Natural killer cell (primary cell): Measurements from ENCODE around the gene RGMA. TPM values are rescaled to one million over a fixed set of nuclear protein-coding genes. Genes with fewer than 3 reads are reported as not detected.
A peak's percentile ranks its signal among the peaks of the same experiment; 100 is the strongest.

Source experiments
- ATAC-seq, 3 donors: fragments of 150-1000 bp in 2 of 3; fragments of 200-7000 bp in 1 of 3; cut with Tn5 transposase; 1 replicate in 1 of 3; 2 replicates in 2 of 3; pipeline ENCODE4 v1.10.0; 2021; ENCODE audit warnings: mild to moderate bottlenecking in 2 of 3, moderate library complexity in 2 of 3
- DNase-seq, 2 donors: peaks; one replicate each; pipeline versions ENCODE4 v3.0.0 to v3.0.0-alpha.2; 2013 to 2021; ENCODE audit warnings: mixed read lengths in 1 of 2
- H3K27ac ChIP-seq: one replicate; pipeline ENCODE4 v1.5.1; 2013; ENCODE audit warnings: mild to moderate bottlenecking, low read length
- H3K27me3 ChIP-seq: one replicate; pipeline ENCODE4 v1.6.1; 2013; ENCODE audit warnings: low read length; ENCODE audit not compliant: control insufficient read depth, insufficient read depth
- H3K36me3 ChIP-seq: one replicate; pipeline ENCODE4 v1.6.1; 2013; ENCODE audit warnings: low read length; ENCODE audit not compliant: control insufficient read depth, insufficient read depth
- H3K4me1 ChIP-seq: one replicate; pipeline ENCODE4 v1.6.1; 2013; ENCODE audit warnings: low read length; ENCODE audit not compliant: control insufficient read depth, insufficient read depth
- H3K4me3 ChIP-seq: one replicate; pipeline ENCODE4 v1.5.1; 2013; ENCODE audit warnings: low read length
- H3K9me3 ChIP-seq: one replicate; pipeline ENCODE4 v1.6.1; 2013; ENCODE audit warnings: low read length; ENCODE audit not compliant: control insufficient read depth, insufficient read depth
- H3K27ac Mint-ChIP-seq, 2 donors: one replicate each; pipeline ENCODE4 v1.8.0; 2022; ENCODE audit warnings: mild to moderate bottlenecking in 2 of 2, mixed read lengths in 2 of 2, moderate library complexity in 1 of 2
- H3K27me3 Mint-ChIP-seq, 2 donors: one replicate each; pipeline ENCODE4 v1.8.0; 2022; ENCODE audit warnings: low read depth in 2 of 2, mixed read lengths in 2 of 2
- H3K36me3 Mint-ChIP-seq: one replicate; pipeline ENCODE4 v1.8.0; 2022; ENCODE audit warnings: mixed read lengths
- H3K4me1 Mint-ChIP-seq, 2 donors: one replicate each; pipeline ENCODE4 v1.8.0; 2022; ENCODE audit warnings: mixed read lengths in 2 of 2
- H3K4me3 Mint-ChIP-seq: one replicate; pipeline ENCODE4 v1.8.0; 2022; ENCODE audit warnings: mild to moderate bottlenecking, moderate library complexity, mixed read lengths
- H3K9me3 Mint-ChIP-seq, 2 donors: one replicate each; pipeline ENCODE4 v1.8.0; 2022; ENCODE audit warnings: mixed read lengths in 2 of 2
- CTCF ChIP-seq: fragments of 200-600 bp; IDR thresholded peaks from one replicate; pipeline ENCODE4 v1.8.0; 2022; ENCODE audit warnings: antibody characterized with exemption
- WGBS: methylation state at CpG from one replicate; pipeline ENCODE4 v1.1.7; 2013; ENCODE audit warnings: missing lambda C conversion rate; ENCODE audit not compliant: insufficient coverage; 5-methylcytosine and 5-hydroxymethylcytosine counted together
- intact Hi-C: fragments of 100-400 bp; cut with micrococcal nuclease; formaldehyde crosslinking; loops from one replicate; pipeline ENCODE4 v1.14.2; 2022
- total RNA-seq, 4 donors: library from RNA; stranded (reverse); fragments of 120-200 nt in 1 of 4; gene quantifications; one replicate each; pipeline versions ENCODE4 v1.2.3 to v1.2.4, GENCODE V29; 2013 to 2022

The RGMA gene
- total RNA-seq, 3 donors from 2014 or later (not counting 1 experiment from before 2014, with no cell fraction given): not detected

- H3K27me3 Mint-ChIP-seq: peaks cover 57 to 78% of the 10 kb centered on the region in 2 donors
- peaks cover 16% of the 10 kb centered on the region for H3K4me1 ChIP-seq
- ATAC-seq (no peak), DNase-seq (no peak)
- intact Hi-C loops: no loop called here
- no peak for TF ChIP-seq CTCF
- no peak overlapping the region for H3K27ac ChIP-seq
- no peaks in the 10 kb centered on the region for H3K9me3 ChIP-seq
- H3K27ac Mint-ChIP-seq: no peak overlapping the region
- H3K4me3 Mint-ChIP-seq: no peak overlapping the region
- H3K36me3 Mint-ChIP-seq: no peaks in the 10 kb centered on the region
- peaks cover 13 to 14% of the 10 kb centered on the region in 2 donors for H3K4me1 Mint-ChIP-seq
- H3K27me3 ChIP-seq: peaks cover 31% of the 10 kb centered on the region
- no peak overlapping the region for H3K4me3 ChIP-seq
- no peaks in the 10 kb centered on the region for H3K9me3 Mint-ChIP-seq
- WGBS: 94% methylated on average over 5 of the region's 5 CpGs
- H3K36me3 ChIP-seq: no peaks in the 10 kb centered on the region
Observed at GRCh38 chr15:93111451-93111850, 22.4 kb upstream of the RGMA start.

- no peaks in the 10 kb centered on the region for H3K36me3 ChIP-seq
- peaks cover 53 to 80% of the 10 kb centered on the region in 2 donors for H3K27me3 Mint-ChIP-seq
- intact Hi-C loops: no loop called here
Observed at GRCh38 chr15:93110502-93111040, 21.6 kb upstream of the RGMA start.

GRCh38 chr15:93109336-93110102 is 20.5 kb upstream of the RGMA start:
- Histone ChIP-seq H3K9me3 (no peaks in the 10 kb centered on the region), H3K27me3 (peaks cover 31% of the 10 kb centered on the region), H3K27ac (no peak overlapping the region), H3K4me1 (peaks cover 16% of the 10 kb centered on the region), H3K36me3 (no peaks in the 10 kb centered on the region), H3K4me3 (no peak overlapping the region)
- Mint-ChIP-seq H3K27ac (no peak overlapping the region), H3K9me3 (no peaks in the 10 kb centered on the region), H3K27me3 (peaks cover 51 to 82% of the 10 kb centered on the region in 2 donors), H3K4me1 (peaks cover 13 to 14% of the 10 kb centered on the region in 2 donors), H3K4me3 (no peak overlapping the region), H3K36me3 (no peaks in the 10 kb centered on the region)
- WGBS: 37% methylated on average over 46 of the region's 46 CpGs
- intact Hi-C loops: no loop called here
- DNase-seq (no peak), ATAC-seq (no peak)
- no peak for TF ChIP-seq CTCF

More at GRCh38 chr15:93110502-93111040, 21.6 kb upstream of the RGMA start:
- peaks cover 31% of the 10 kb centered on the region for H3K27me3 ChIP-seq
- TF ChIP-seq CTCF: no peak
- Mint-ChIP-seq H3K4me3 (peak overlapping the region; percentile 1), H3K27ac (no peak overlapping the region), H3K4me1 (peaks cover 13 to 14% of the 10 kb centered on the region in 2 donors), H3K9me3 (no peaks in the 10 kb centered on the region), H3K36me3 (no peaks in the 10 kb centered on the region)
- H3K4me3 ChIP-seq: no peak overlapping the region
- DNase-seq: no peak
- no peak overlapping the region for H3K27ac ChIP-seq
- H3K9me3 ChIP-seq: no peaks in the 10 kb centered on the region
- 86% methylated on average over 5 of the region's 5 CpGs for WGBS
- no peak for ATAC-seq
- H3K4me1 ChIP-seq: peaks cover 16% of the 10 kb centered on the region
